Keratinocyte (primary cell): ENCODE results near the gene KDM4F.
"Not testable (repeated sequence)": the region's sequence is repeated elsewhere in the genome, so short reads cannot be mapped to it uniquely, and the experiment has no call there.

Experiments used
- EZH2 ChIP-seq: IDR thresholded peaks from one replicate; pipeline ENCODE4 v1.6.1; 2012; ENCODE audit warnings: inconsistent platforms, mild to moderate bottlenecking, low read length, moderate library complexity
- TF ChIP-seq, protein P1 (sequence below), 3 experiments: IDR thresholded peaks in 1 of 3; conservative IDR thresholded peaks in 1 of 3; optimal IDR thresholded peaks in 1 of 3; 2 replicates in 2 of 3; 3 replicates in 1 of 3; pipeline versions ENCODE3 to v1.5.1; 2011; ENCODE audit warnings: low read length in 3 of 3, mild to moderate bottlenecking in 3 of 3, moderate library complexity in 2 of 3, control low read depth in 1 of 3, inconsistent platforms in 1 of 3; ENCODE audit not compliant: insufficient read depth in 2 of 3; ENCODE audit errors: extremely low read depth in 1 of 3

DNA sequence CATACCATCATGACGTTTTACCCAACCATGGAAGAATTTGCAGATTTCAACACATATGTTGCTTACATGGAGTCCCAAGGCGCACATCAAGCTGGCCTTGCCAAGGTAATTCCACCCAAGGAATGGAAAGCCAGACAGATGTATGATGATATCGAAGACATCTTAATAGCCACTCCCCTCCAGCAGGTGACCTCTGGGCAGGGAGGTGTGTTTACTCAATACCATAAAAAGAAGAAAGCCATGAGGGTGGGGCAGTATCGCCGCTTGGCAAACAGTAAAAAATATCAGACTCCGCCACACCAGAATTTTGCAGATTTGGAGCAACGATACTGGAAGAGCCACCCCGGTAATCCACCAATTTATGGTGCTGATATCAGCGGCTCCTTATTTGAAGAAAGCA is 23.6 kb upstream of the KDM4F start:
- TF ChIP-seq, protein P1, sequence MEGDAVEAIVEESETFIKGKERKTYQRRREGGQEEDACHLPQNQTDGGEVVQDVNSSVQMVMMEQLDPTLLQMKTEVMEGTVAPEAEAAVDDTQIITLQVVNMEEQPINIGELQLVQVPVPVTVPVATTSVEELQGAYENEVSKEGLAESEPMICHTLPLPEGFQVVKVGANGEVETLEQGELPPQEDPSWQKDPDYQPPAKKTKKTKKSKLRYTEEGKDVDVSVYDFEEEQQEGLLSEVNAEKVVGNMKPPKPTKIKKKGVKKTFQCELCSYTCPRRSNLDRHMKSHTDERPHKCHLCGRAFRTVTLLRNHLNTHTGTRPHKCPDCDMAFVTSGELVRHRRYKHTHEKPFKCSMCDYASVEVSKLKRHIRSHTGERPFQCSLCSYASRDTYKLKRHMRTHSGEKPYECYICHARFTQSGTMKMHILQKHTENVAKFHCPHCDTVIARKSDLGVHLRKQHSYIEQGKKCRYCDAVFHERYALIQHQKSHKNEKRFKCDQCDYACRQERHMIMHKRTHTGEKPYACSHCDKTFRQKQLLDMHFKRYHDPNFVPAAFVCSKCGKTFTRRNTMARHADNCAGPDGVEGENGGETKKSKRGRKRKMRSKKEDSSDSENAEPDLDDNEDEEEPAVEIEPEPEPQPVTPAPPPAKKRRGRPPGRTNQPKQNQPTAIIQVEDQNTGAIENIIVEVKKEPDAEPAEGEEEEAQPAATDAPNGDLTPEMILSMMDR (optimal IDR thresholded peaks at IDR 0.05 in 1 of 3, IDR thresholded peaks at IDR 0.05 in 1 of 3, conservative IDR thresholded peaks at IDR 0.05 in 1 of 3; ENCODE audit: extremely low read depth in 1 of 3, insufficient read depth in 2 of 3, low read length in 3 of 3): not testable (repeated sequence)
- not testable (repeated sequence) for TF ChIP-seq EZH2
